AG09309 (cell line): ENCODE measurements around the gene MRPL10.

Source experiments
- DNase-seq: peaks from one replicate; pipeline ENCODE4 v3.0.0-alpha.2; 2010; ENCODE audit warnings: low read depth
- H3K4me3 ChIP-seq: 2 replicates; pipeline ENCODE4 v1.5.1; 2011; ENCODE audit warnings: mild to moderate bottlenecking, low read depth, low read length, moderate library complexity; ENCODE audit not compliant: control insufficient read depth
- CTCF ChIP-seq: IDR thresholded peaks from 2 replicates; pipeline ENCODE4 v1.5.1; 2011; ENCODE audit warnings: mild to moderate bottlenecking, low read depth, low read length, inconsistent platforms; ENCODE audit not compliant: insufficient read depth, control insufficient read depth; ENCODE audit errors: missing control alignments

MRPL10 gene

GRCh38 chr17:47830396-47831002 lies 842 bp downstream of the MRPL10 start:
- no peak for DNase-seq
- no peak for TF ChIP-seq CTCF
- H3K4me3 ChIP-seq = peak overlapping the region; percentile 88

- no peak overlapping the region for H3K4me3 ChIP-seq
- DNase-seq = no peak
- TF ChIP-seq CTCF = no peak
Measured at GRCh38 chr17:47829870-47830269, 1.5 kb downstream of the MRPL10 start.

- no peak for TF ChIP-seq CTCF
- DNase-seq = no peak
- H3K4me3 ChIP-seq = no peak overlapping the region
Measured at GRCh38 chr17:47823519-47823918, 7.8 kb downstream of the MRPL10 start.

GRCh38 chr17:47822785-47823184 lies 8.6 kb downstream of the MRPL10 start:
- no peak for DNase-seq
- TF ChIP-seq CTCF = no peak
- no peak overlapping the region for H3K4me3 ChIP-seq

- DNase-seq = no peak
- peak; percentile 5 for TF ChIP-seq CTCF
- peak within 1 kb of the TSS; percentile 81 for H3K4me3 ChIP-seq
Measured at GRCh38 chr17:47821424-47822391, 9.6 kb downstream of the MRPL10 start, which contains the start of gene OSBPL7. Gene OSBPL7 (minus strand): TSS chr17:47821794. CDS start chr17:47820278, 1,516 bp downstream.

DNA sequence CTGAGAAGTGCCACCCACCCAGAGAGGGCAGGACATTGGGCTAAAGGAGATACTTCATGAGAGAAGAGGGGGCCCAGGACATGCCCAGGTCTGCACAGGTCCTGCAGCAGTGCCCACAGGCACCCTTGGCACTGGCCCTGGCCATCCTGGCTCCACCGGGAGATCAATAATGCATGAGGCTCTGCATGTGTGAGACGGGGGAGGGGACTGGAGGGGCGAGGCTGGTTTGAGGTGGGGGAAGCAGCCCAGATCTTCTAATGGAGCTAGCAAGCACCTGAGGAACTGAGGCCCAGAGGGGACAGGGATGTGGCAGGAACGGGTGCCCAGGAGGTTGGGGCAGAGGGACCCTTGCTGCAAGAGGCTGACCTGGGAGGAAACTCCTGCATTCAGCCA lies 10.3 kb downstream of the MRPL10 start:
- no peak for DNase-seq
- H3K4me3 ChIP-seq = peak overlapping the region; percentile 81
- no peak for TF ChIP-seq CTCF
